HepG2 (cell line): ENCODE data around the gene ZNF821. TPM values are rescaled to one million over a fixed set of nuclear protein-coding genes. Genes with fewer than 3 reads are reported as not detected.
A peak's percentile ranks its signal among the peaks of the same experiment; 100 is the strongest.

Experiments
- DMAP1 ChIP-seq: IDR thresholded peaks from 2 replicates; pipeline ENCODE4 v1.6.1; 2016
- FLYWCH1 ChIP-seq: sonication (generic); formaldehyde crosslinking; IDR thresholded peaks from 2 replicates; pipeline ENCODE4 v1.8.1; 2023; ENCODE audit warnings: mild to moderate bottlenecking, missing genetic modification reagents
- FOXP1 ChIP-seq, 2 experiments: fragments of 450-650 bp in 1 of 2; IDR thresholded peaks; 2 replicates each; pipeline ENCODE4 v1.6.1; 2017 to 2018; ENCODE audit warnings: antibody characterized with exemption in 1 of 2
- HDAC2 ChIP-seq: sonication (generic); formaldehyde crosslinking; IDR thresholded peaks from 2 replicates; pipeline ENCODE4 v1.4.0; 2020; ENCODE audit warnings: missing genetic modification reagents
- HNRNPH1 ChIP-seq: fragments of 200-400 bp; formaldehyde crosslinking; optimal IDR thresholded peaks from 2 replicates; pipeline ENCODE3; 2017; ENCODE audit warnings: mild to moderate bottlenecking, low read depth, low read length
- HOXA3 ChIP-seq: sonication (generic); formaldehyde crosslinking; IDR thresholded peaks from 2 replicates; pipeline ENCODE4 v1.5.0; 2020; ENCODE audit warnings: missing genetic modification reagents
- MAZ ChIP-seq, 2 experiments: sonication (generic) in 1 of 2; formaldehyde crosslinking in 1 of 2; IDR thresholded peaks; 2 replicates each; pipeline versions ENCODE4 v1.5.0 to v1.6.1; 2012 to 2020; ENCODE audit warnings: low read depth in 2 of 2, mild to moderate bottlenecking in 2 of 2, borderline replicate concordance in 1 of 2, improper control_type of control experiment in 1 of 2, low read length in 1 of 2, missing genetic modification reagents in 1 of 2, moderate library complexity in 1 of 2
- POLR2A ChIP-seq, 2 experiments: IDR thresholded peaks; 2 replicates each; pipeline ENCODE4 v1.6.1; 2011; ENCODE audit warnings: low read depth in 2 of 2, low read length in 2 of 2, mild to moderate bottlenecking in 1 of 2, moderate library complexity in 1 of 2; ENCODE audit not compliant: insufficient read depth in 1 of 2
- RARG ChIP-seq: sonication (generic); formaldehyde crosslinking; IDR thresholded peaks from 2 replicates; pipeline ENCODE4 v1.4.0; 2020; ENCODE audit warnings: low read depth, mild to moderate bottlenecking, missing genetic modification reagents
- RFX1 ChIP-seq: fragments of 450-650 bp; IDR thresholded peaks from 2 replicates; pipeline ENCODE4 v1.6.1; 2017
- SMC3 ChIP-seq: IDR thresholded peaks from 2 replicates; pipeline ENCODE4 v1.6.1; 2011; ENCODE audit warnings: low read length, improper control_type of control experiment
- SRSF4 ChIP-seq: fragments of 200-400 bp; formaldehyde crosslinking; IDR thresholded peaks from one replicate; pipeline ENCODE4 v1.6.1; 2018; ENCODE audit warnings: mild to moderate bottlenecking, low read depth, low read length, moderate library complexity; ENCODE audit not compliant: poor library complexity, severe bottlenecking
- ZNF30 ChIP-seq: sonication (generic); formaldehyde crosslinking; IDR thresholded peaks from 2 replicates; pipeline ENCODE4 v1.5.0; 2020; ENCODE audit warnings: mild to moderate bottlenecking, missing genetic modification reagents
- ZNF382 ChIP-seq: sonication (generic); formaldehyde crosslinking; IDR thresholded peaks from 2 replicates; pipeline ENCODE4 v1.5.0; 2020; ENCODE audit warnings: missing genetic modification reagents, mild to moderate bottlenecking, borderline replicate concordance
- ZNF44 ChIP-seq: sonication (generic); formaldehyde crosslinking; IDR thresholded peaks from 2 replicates; pipeline ENCODE4 v1.5.1; 2020; ENCODE audit warnings: mild to moderate bottlenecking, missing genetic modification reagents
- ZNF569 ChIP-seq: sonication (generic); formaldehyde crosslinking; IDR thresholded peaks from 2 replicates; pipeline ENCODE4 v1.5.0; 2020; ENCODE audit warnings: mild to moderate bottlenecking, missing genetic modification reagents, moderate library complexity, borderline replicate concordance
- ZNF619 ChIP-seq: sonication (generic); formaldehyde crosslinking; IDR thresholded peaks from 2 replicates; pipeline ENCODE4 v1.4.0; 2020; ENCODE audit warnings: mild to moderate bottlenecking, missing genetic modification reagents
- ZNF672 ChIP-seq: sonication (generic); formaldehyde crosslinking; IDR thresholded peaks from 2 replicates; pipeline ENCODE4 v1.8.1; 2022; ENCODE audit warnings: missing genetic modification reagents
- ZNF737 ChIP-seq: sonication (generic); formaldehyde crosslinking; IDR thresholded peaks from 2 replicates; pipeline ENCODE4 v1.5.0; 2020; ENCODE audit warnings: missing genetic modification reagents, mild to moderate bottlenecking, borderline replicate concordance
- ZNF749 ChIP-seq: sonication (generic); formaldehyde crosslinking; IDR thresholded peaks from 2 replicates; pipeline ENCODE4 v1.8.0; 2022; ENCODE audit warnings: mild to moderate bottlenecking, missing genetic modification reagents, moderate library complexity, borderline replicate concordance
- ZNF75D ChIP-seq: sonication (generic); formaldehyde crosslinking; IDR thresholded peaks from 2 replicates; pipeline ENCODE4 v1.8.1; 2023; ENCODE audit warnings: missing genetic modification reagents, mild to moderate bottlenecking, borderline replicate concordance
- ZNF768 ChIP-seq: sonication (generic); formaldehyde crosslinking; IDR thresholded peaks from 2 replicates; pipeline ENCODE4 v1.4.0; 2020; ENCODE audit warnings: missing genetic modification reagents
- polyA plus RNA-seq, 8 experiments: library from polyadenylated mRNA; depleted of rRNA in 3 of 8; stranded (reverse) in 7 of 8; unstranded in 1 of 8; fragments of >200 nt; fragmentation: Illumina TruSeq in 4 of 8; extraction: Trizol in 4 of 8; gene quantifications; 2 replicates each; pipeline versions ENCODE4 v1.2.1 to v1.2.3, GENCODE V29; 2011 to 2016; ENCODE audit warnings: low read depth in 4 of 8, missing spikeins in 1 of 8, mixed read lengths in 1 of 8; ENCODE audit not compliant: insufficient read depth in 1 of 8
- total RNA-seq, 5 experiments: library from RNA; depleted of rRNA; stranded (reverse); fragments of >200 nt; fragmentation: Illumina TruSeq; extraction: Trizol; gene quantifications; 2 replicates each; pipeline ENCODE4 v1.2.3, GENCODE V29; 2016; ENCODE audit warnings: low read depth in 1 of 5
- TF ChIP-seq, protein P1 (sequence below): sonication (generic); formaldehyde crosslinking; IDR thresholded peaks from 2 replicates; pipeline ENCODE4 v1.4.0; 2020; ENCODE audit warnings: missing genetic modification reagents
- TF ChIP-seq, protein P2 (sequence below): sonication (generic); formaldehyde crosslinking; IDR thresholded peaks from 2 replicates; pipeline ENCODE4 v1.9.0; 2021; ENCODE audit warnings: missing genetic modification reagents, mild to moderate bottlenecking, borderline replicate concordance
- TF ChIP-seq, protein P3 (sequence below): sonication (generic); formaldehyde crosslinking; IDR thresholded peaks from 2 replicates; pipeline ENCODE4 v1.5.1; 2020; ENCODE audit warnings: missing genetic modification reagents, mild to moderate bottlenecking, borderline replicate concordance
- TF ChIP-seq, protein P4 (sequence below): sonication (generic); formaldehyde crosslinking; IDR thresholded peaks from 2 replicates; pipeline ENCODE4 v1.5.0; 2020; ENCODE audit warnings: missing genetic modification reagents

The ZNF821 gene
- total and polyA plus RNA-seq, 2 of the 13 experiments (the other 11 are each of a cell fraction or from before 2014, with no cell fraction given), result 7.0 to 9.1 TPM

DNA sequence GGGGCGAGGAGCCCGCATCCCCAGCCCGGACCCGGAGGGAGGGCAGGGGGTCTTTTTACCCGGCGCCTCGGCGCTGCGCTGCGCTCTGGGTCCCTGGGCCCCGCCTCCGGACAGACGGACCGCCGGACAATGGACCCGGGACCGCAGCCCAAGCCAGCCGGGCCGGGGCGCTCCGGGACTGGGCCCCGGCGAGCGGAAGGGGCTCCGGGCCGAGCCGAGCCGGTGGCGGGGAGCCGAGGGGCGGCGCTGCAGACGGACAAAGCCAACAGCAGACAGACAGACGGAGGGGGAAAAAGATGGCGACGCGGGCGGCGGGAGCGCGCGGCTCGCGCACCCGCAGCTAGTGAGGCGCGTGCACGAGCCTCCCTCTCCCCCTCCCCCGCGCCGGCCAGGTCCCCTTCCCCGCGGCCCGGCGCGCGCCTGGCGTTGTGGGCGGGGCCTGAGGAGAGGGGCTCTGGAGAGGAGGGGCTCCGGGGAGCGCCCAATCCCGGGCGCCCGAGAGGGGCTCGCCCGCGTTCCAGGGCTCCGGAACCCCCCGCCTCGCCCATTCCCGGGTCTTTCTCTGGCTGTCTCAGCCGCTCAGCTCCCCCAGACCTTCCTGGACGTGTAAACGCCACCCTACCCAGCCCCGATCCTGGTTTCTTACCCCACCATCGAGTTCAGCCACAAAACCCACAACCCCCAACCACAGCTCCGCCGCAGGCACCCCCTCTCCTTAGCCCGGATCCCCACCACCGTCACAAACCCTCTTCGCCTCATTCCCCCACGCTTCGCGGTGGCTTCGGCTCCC lies at the start of gene ZNF821 (continued):
- TF ChIP-seq ZNF672 (CRISPR knock-in tag) (no peak), FOXP1 (IDR thresholded peaks at IDR 0.05) (no peak), FOXP1 (CRISPR knock-in tag; IDR thresholded peaks at IDR 0.05) (no peak), ZNF619 (CRISPR knock-in tag) (no peak), ZNF569 (CRISPR knock-in tag) (no peak), HNRNPH1 (no peak), ZNF749 (CRISPR knock-in tag) (0 out of 2 replicates have a peak, but pooled peaks have one; percentile 36), DMAP1 (0 out of 2 replicates have a peak, but pooled peaks have one; percentile 40), POLR2A (IDR thresholded peaks at IDR 0.05; ENCODE audit: insufficient read depth in 1 of 2, low read depth in 2 of 2, low read length in 2 of 2) (peak in 1 of 2 experiments; percentile 56; a peak in 3 of 4 replicates), ZNF737 (CRISPR knock-in tag) (no peak), MAZ (IDR thresholded peaks at IDR 0.05; ENCODE audit: borderline replicate concordance, low read depth, low read length) (peak; percentile 83), MAZ (CRISPR knock-in tag; IDR thresholded peaks at IDR 0.05; ENCODE audit: low read depth) (peak; percentile 90), ZNF30 (CRISPR knock-in tag) (no peak), FLYWCH1 (CRISPR knock-in tag) (no peak), SMC3 (no peak), RARG (peak; percentile 63; the same call in 1 of the 2 replicates), SRSF4 (no peak), ZNF44 (CRISPR knock-in tag) (no peak), HDAC2 (no peak), HOXA3 (CRISPR knock-in tag) (peak; percentile 93), ZNF382 (no peak), ZNF75D (no peak), ZNF768 (CRISPR knock-in tag) (peak; percentile 33; the same call in 1 of the 2 replicates), RFX1 (no peak)
- TF ChIP-seq, protein P1, sequence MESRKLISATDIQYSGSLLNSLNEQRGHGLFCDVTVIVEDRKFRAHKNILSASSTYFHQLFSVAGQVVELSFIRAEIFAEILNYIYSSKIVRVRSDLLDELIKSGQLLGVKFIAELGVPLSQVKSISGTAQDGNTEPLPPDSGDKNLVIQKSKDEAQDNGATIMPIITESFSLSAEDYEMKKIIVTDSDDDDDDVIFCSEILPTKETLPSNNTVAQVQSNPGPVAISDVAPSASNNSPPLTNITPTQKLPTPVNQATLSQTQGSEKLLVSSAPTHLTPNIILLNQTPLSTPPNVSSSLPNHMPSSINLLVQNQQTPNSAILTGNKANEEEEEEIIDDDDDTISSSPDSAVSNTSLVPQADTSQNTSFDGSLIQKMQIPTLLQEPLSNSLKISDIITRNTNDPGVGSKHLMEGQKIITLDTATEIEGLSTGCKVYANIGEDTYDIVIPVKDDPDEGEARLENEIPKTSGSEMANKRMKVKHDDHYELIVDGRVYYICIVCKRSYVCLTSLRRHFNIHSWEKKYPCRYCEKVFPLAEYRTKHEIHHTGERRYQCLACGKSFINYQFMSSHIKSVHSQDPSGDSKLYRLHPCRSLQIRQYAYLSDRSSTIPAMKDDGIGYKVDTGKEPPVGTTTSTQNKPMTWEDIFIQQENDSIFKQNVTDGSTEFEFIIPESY (CRISPR knock-in tag), result no peak
- TF ChIP-seq, protein P2, sequence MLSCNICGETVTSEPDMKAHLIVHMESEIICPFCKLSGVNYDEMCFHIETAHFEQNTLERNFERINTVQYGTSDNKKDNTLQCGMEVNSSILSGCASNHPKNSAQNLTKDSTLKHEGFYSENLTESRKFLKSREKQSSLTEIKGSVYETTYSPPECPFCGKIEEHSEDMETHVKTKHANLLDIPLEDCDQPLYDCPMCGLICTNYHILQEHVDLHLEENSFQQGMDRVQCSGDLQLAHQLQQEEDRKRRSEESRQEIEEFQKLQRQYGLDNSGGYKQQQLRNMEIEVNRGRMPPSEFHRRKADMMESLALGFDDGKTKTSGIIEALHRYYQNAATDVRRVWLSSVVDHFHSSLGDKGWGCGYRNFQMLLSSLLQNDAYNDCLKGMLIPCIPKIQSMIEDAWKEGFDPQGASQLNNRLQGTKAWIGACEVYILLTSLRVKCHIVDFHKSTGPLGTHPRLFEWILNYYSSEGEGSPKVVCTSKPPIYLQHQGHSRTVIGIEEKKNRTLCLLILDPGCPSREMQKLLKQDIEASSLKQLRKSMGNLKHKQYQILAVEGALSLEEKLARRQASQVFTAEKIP (CRISPR knock-in tag), result no peak
- TF ChIP-seq, protein P3, sequence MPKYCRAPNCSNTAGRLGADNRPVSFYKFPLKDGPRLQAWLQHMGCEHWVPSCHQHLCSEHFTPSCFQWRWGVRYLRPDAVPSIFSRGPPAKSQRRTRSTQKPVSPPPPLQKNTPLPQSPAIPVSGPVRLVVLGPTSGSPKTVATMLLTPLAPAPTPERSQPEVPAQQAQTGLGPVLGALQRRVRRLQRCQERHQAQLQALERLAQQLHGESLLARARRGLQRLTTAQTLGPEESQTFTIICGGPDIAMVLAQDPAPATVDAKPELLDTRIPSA (CRISPR knock-in tag), result no peak
- TF ChIP-seq, protein P4, sequence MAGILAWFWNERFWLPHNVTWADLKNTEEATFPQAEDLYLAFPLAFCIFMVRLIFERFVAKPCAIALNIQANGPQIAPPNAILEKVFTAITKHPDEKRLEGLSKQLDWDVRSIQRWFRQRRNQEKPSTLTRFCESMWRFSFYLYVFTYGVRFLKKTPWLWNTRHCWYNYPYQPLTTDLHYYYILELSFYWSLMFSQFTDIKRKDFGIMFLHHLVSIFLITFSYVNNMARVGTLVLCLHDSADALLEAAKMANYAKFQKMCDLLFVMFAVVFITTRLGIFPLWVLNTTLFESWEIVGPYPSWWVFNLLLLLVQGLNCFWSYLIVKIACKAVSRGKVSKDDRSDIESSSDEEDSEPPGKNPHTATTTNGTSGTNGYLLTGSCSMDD (CRISPR knock-in tag), result no peak
